Right atrium auricular region (tissue), 2 donors: Measurements from ENCODE around the gene NSD1. TPM values are rescaled to one million over a fixed set of nuclear protein-coding genes. Genes with fewer than 3 reads are reported as not detected.
"Not testable (repeated sequence)": the region's sequence is repeated elsewhere in the genome, so short reads cannot be mapped to it uniquely, and the experiment has no call there.

Experiments
- DNase-seq: peaks from one replicate; pipeline ENCODE4 v3.0.0-alpha.2; 2019; ENCODE audit warnings: low spot score
- H3K27ac ChIP-seq, 2 donors: fragments of 200-600 bp; sonication (generic); 1 replicate in 1 of 2; 2 replicates in 1 of 2; pipeline ENCODE4 v1.5.1; 2016 to 2019
- H3K27me3 ChIP-seq, 2 donors: fragments of 200-600 bp; sonication (generic); one replicate each; pipeline versions ENCODE4 v1.5.1 to v1.6.0; 2017 to 2019
- H3K36me3 ChIP-seq: fragments of 200-600 bp; sonication (generic); one replicate; pipeline ENCODE4 v1.5.1; 2016
- H3K4me1 ChIP-seq, 2 donors: fragments of 200-600 bp; sonication (generic); one replicate each; pipeline versions ENCODE4 v1.5.1 to v1.6.0; 2017 to 2019
- H3K4me3 ChIP-seq, 2 donors: fragments of 200-600 bp; sonication (generic); 1 replicate in 1 of 2; 2 replicates in 1 of 2; pipeline ENCODE4 v1.5.1; 2017 to 2019; ENCODE audit warnings: mild to moderate bottlenecking in 1 of 2, moderate library complexity in 1 of 2
- H3K9me3 ChIP-seq, 2 donors: fragments of 200-600 bp; sonication (generic); one replicate each; pipeline ENCODE4 v1.5.1; 2019
- CTCF ChIP-seq, 2 donors: fragments of 200-600 bp; sonication (generic); IDR thresholded peaks; one replicate each; pipeline ENCODE4 v1.5.1; 2019; ENCODE audit warnings: antibody characterized with exemption in 2 of 2
- total RNA-seq, 2 donors: library from RNA; depleted of rRNA; stranded (reverse); fragments of >200 nt; gene quantifications; one replicate each; pipeline ENCODE4 v1.1.0, GENCODE V29; 2016

Gene NSD1
- total RNA-seq, 2 donors from 2014 or later, result 25.4 to 26.7 TPM

GRCh38 chr5:177234841-177235240, 101.3 kb downstream of the NSD1 start:
- Histone ChIP-seq H3K9me3 (no peaks in the 10 kb centered on the region), H3K36me3 (peaks cover 35% of the 10 kb centered on the region), H3K4me1 (peaks cover 0 to 24% of the 10 kb centered on the region in 2 donors), H3K4me3 (no peak overlapping the region), H3K27me3 (no peaks in the 10 kb centered on the region), H3K27ac (no peak overlapping the region)
- no peak for DNase-seq
- TF ChIP-seq CTCF (IDR thresholded peaks at IDR 0.05), result no peak

GRCh38 chr5:177241768-177242167, 108.2 kb downstream of the NSD1 start:
- DNase-seq, result no peak
- TF ChIP-seq CTCF (IDR thresholded peaks at IDR 0.05), result no peak

GRCh38 chr5:177242304-177242703, 108.7 kb downstream of the NSD1 start:
- Histone ChIP-seq H3K36me3 (peaks cover 34% of the 10 kb centered on the region), H3K9me3 (no peaks in the 10 kb centered on the region), H3K4me3 (no peak overlapping the region), H3K4me1 (no peaks in the 10 kb centered on the region), H3K27ac (no peak overlapping the region), H3K27me3 (no peaks in the 10 kb centered on the region)
- no peak for TF ChIP-seq CTCF (IDR thresholded peaks at IDR 0.05)
- DNase-seq, result no peak

More at GRCh38 chr5:177241768-177242167, 108.2 kb downstream of the NSD1 start:
- Histone ChIP-seq H3K27me3 (no peaks in the 10 kb centered on the region), H3K9me3 (no peaks in the 10 kb centered on the region), H3K36me3 (peaks cover 34% of the 10 kb centered on the region), H3K4me1 (no peaks in the 10 kb centered on the region), H3K4me3 (no peak overlapping the region), H3K27ac (no peak overlapping the region)

GRCh38 chr5:177249761-177250537, 116.4 kb downstream of the NSD1 start:
- no peak for TF ChIP-seq CTCF (IDR thresholded peaks at IDR 0.05)
- Histone ChIP-seq H3K4me1 (no peaks in the 10 kb centered on the region), H3K36me3 (peaks cover 68% of the 10 kb centered on the region), H3K4me3 (no peak overlapping the region), H3K9me3 (no peaks in the 10 kb centered on the region), H3K27me3 (no peaks in the 10 kb centered on the region), H3K27ac (no peak overlapping the region)
- DNase-seq, result no peak

- peaks cover 67% of the 10 kb centered on the region for H3K36me3 ChIP-seq
- H3K4me3 ChIP-seq, result no peak overlapping the region
- no peak overlapping the region for H3K27ac ChIP-seq
- DNase-seq, result no peak
- TF ChIP-seq CTCF (IDR thresholded peaks at IDR 0.05), result no peak
- no peaks in the 10 kb centered on the region for H3K9me3 ChIP-seq
- no peaks in the 10 kb centered on the region for H3K4me1 ChIP-seq
- H3K27me3 ChIP-seq, result no peaks in the 10 kb centered on the region
Measured at GRCh38 chr5:177253252-177253651, 119.7 kb downstream of the NSD1 start.

GRCh38 chr5:177256296-177256695, 122.7 kb downstream of the NSD1 start:
- H3K27me3 ChIP-seq, result no peaks in the 10 kb centered on the region
- no peaks in the 10 kb centered on the region for H3K4me1 ChIP-seq
- no peaks in the 10 kb centered on the region for H3K9me3 ChIP-seq
- H3K27ac ChIP-seq, result no peak overlapping the region
- TF ChIP-seq CTCF (IDR thresholded peaks at IDR 0.05), result no peak
- no peak overlapping the region for H3K4me3 ChIP-seq
- DNase-seq, result no peak
- H3K36me3 ChIP-seq, result peaks cover 73% of the 10 kb centered on the region

GRCh38 chr5:177258711-177259110, 125.1 kb downstream of the NSD1 start:
- not testable (repeated sequence) for H3K4me1 ChIP-seq, H3K9me3 ChIP-seq, H3K4me3 ChIP-seq, H3K27ac ChIP-seq, H3K27me3 ChIP-seq, DNase-seq
- peaks cover 80% of the 10 kb centered on the region for H3K36me3 ChIP-seq
